Right lobe of liver (tissue), 6 donors: ENCODE data around the gene DAAM1. TPM values are rescaled to one million over a fixed set of nuclear protein-coding genes. Genes with fewer than 3 reads are reported as not detected.

ENCODE experiments used
- ATAC-seq, 4 donors: fragments of 200-7000 bp; cut with Tn5 transposase; one replicate each; pipeline ENCODE4 v1.9.1; 2020; ENCODE audit warnings: mild to moderate bottlenecking in 4 of 4, moderate library complexity in 4 of 4
- DNase-seq, 3 donors: peaks; one replicate each; pipeline ENCODE4 v3.0.0-alpha.2; 2020
- H3K27ac ChIP-seq, 3 donors: fragments of 200-600 bp; one replicate each; pipeline ENCODE4 v1.8.0; 2022
- H3K27me3 ChIP-seq, 2 donors: fragments of 200-600 bp; one replicate each; pipeline ENCODE4 v1.8.0; 2022
- H3K36me3 ChIP-seq, 4 donors: fragments of 200-600 bp; sonication (generic) in 1 of 4; one replicate each; pipeline versions ENCODE4 v1.5.1 to v1.8.0; 2017 to 2022; ENCODE audit warnings: control low read depth in 1 of 4
- H3K4me1 ChIP-seq, 4 donors: fragments of 200-600 bp; sonication (generic) in 1 of 4; one replicate each; pipeline versions ENCODE4 v1.5.1 to v1.8.0; 2017 to 2022; ENCODE audit warnings: control low read depth in 1 of 4
- H3K4me3 ChIP-seq, 3 donors: fragments of 200-600 bp; one replicate each; pipeline ENCODE4 v1.8.0; 2022
- H3K9me3 ChIP-seq, 4 donors: fragments of 200-600 bp; sonication (generic) in 1 of 4; one replicate each; pipeline versions ENCODE4 v1.5.1 to v1.8.0; 2017 to 2022; ENCODE audit warnings: control low read depth in 1 of 4
- POLR2A ChIP-seq: fragments of 450-650 bp; IDR thresholded peaks from one replicate; pipeline ENCODE4 v1.6.1; 2017; ENCODE audit warnings: antibody characterized with exemption, mild to moderate bottlenecking
- WGBS: methylation state at CpG from one replicate; pipeline ENCODE4 v1.1.6; 2018; ENCODE audit warnings: low coverage, low lambda C conversion rate; ENCODE audit not compliant: insufficient coverage; ENCODE audit errors: missing lambda C conversion rate; 5-methylcytosine and 5-hydroxymethylcytosine counted together
- intact Hi-C, 2 donors: fragments of 100-400 bp; cut with DNase I; formaldehyde crosslinking; loops; one replicate each; pipeline versions ENCODE4 v1.11.2 to v1.14.1; 2022
- total RNA-seq, 6 experiments: library from RNA; depleted of rRNA in 2 of 6; stranded (reverse); fragments of >200 nt in 2 of 6; fragmentation: NEBNext Ultra II Directional in 3 of 6; extraction: Animal tissue kit (Norgen Biotek cat#: 25700) in 3 of 6; gene quantifications; one replicate each; pipeline versions ENCODE4 v1.1.0 to v1.2.4, GENCODE V29; 2016 to 2023
- TF ChIP-seq, protein P1 (sequence below), 4 donors: fragments of 200-600 bp in 3 of 4; fragments of 450-650 bp in 1 of 4; IDR thresholded peaks; one replicate each; pipeline versions ENCODE4 v1.5.1 to v1.8.0; 2016 to 2022; ENCODE audit warnings: antibody characterized with exemption in 4 of 4, mild to moderate bottlenecking in 2 of 4
- donor health status: DM: no; HTN: yes; CAD: no.
- donor health status: DM: no; HTN: no; CAD: no.
- donor health status: DM: no; HTN: no; CAD: no.
- donor health status: DM: no; HTN: yes; CAD: no.
- donor health status: DM: no; HTN: yes; CAD: no.

DAAM1 gene
- total RNA-seq, 6 experiments from 2014 or later: 17.2 to 43.6 (median 25.3) TPM

DNA sequence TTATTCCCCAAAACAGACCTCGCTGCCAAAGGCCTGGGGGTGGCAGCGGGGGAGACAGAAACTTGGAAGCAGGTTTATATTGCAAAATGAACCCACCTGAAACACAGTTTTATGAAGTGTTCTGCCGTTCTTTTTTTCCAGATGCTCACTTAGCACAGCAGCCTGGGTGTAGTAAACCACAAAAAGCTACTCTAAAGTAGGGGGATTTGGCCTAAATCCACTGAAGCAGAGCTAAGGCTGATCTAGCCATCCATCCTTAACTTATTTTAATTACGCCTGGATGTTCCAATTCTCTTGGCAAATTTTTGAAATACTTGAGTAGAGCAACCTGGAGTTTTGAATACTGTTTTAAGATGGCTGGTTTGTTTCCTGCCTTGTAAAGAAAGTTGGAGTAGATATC lies 155.5 kb downstream of the DAAM1 start:
- H3K27me3 ChIP-seq: no peaks in the 10 kb centered on the region
- intact Hi-C loops: no loop called here
- DNase-seq: no peak
- WGBS: 79% methylated on average over 2 of the region's 4 CpGs
- H3K27ac ChIP-seq: no peak overlapping the region
- no peaks in the 10 kb centered on the region for H3K9me3 ChIP-seq
- TF ChIP-seq, protein P1, sequence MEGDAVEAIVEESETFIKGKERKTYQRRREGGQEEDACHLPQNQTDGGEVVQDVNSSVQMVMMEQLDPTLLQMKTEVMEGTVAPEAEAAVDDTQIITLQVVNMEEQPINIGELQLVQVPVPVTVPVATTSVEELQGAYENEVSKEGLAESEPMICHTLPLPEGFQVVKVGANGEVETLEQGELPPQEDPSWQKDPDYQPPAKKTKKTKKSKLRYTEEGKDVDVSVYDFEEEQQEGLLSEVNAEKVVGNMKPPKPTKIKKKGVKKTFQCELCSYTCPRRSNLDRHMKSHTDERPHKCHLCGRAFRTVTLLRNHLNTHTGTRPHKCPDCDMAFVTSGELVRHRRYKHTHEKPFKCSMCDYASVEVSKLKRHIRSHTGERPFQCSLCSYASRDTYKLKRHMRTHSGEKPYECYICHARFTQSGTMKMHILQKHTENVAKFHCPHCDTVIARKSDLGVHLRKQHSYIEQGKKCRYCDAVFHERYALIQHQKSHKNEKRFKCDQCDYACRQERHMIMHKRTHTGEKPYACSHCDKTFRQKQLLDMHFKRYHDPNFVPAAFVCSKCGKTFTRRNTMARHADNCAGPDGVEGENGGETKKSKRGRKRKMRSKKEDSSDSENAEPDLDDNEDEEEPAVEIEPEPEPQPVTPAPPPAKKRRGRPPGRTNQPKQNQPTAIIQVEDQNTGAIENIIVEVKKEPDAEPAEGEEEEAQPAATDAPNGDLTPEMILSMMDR (IDR thresholded peaks at IDR 0.05): no peak
- TF ChIP-seq POLR2A: no peak
- peaks cover 0 to 19% (median 0%) of the 10 kb centered on the region in 4 donors for H3K36me3 ChIP-seq
- H3K4me3 ChIP-seq: no peak overlapping the region
- H3K4me1 ChIP-seq: no peaks in the 10 kb centered on the region
- ATAC-seq: no peak

DNA sequence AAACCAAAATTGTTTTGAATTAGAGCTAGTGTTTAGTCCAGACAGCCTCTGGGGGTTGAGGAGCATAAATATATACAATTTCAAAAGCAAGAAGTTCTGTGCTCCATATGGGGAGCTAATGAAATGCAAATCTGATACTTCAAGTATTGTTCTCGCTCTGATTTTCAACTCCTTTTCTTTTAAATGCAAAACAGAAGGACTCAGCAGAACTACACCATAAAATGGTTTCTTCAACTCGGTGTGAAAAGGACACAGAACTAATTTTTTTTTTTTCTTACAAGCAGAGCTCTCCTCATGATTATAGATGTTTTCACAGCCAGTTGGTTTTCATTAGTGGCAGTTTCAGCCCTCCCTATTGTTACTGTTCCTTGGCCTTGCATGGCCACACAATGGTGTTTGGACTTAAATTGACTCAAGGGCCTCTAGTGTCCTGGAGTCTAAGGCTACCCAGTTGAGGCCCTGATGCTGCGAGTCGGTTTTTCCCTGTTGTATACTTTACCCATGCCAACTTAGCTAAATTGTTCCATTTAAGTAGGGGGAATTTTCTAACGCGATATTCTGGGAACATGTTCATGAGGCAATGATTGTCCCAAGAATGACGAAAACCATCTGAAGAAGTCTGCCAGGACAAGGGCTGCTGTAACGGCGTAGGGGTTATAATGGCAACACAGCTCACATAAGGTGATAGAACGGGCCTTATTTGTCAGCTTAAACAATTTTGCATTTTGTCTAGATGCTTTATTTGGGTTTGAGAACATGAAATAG lies 156.4 kb downstream of the DAAM1 start:
- TF ChIP-seq POLR2A: no peak
- TF ChIP-seq, protein P1 (IDR thresholded peaks at IDR 0.05): no peak
- Histone ChIP-seq H3K27me3 (no peaks in the 10 kb centered on the region), H3K9me3 (no peaks in the 10 kb centered on the region), H3K27ac (no peak overlapping the region), H3K36me3 (peaks cover 0 to 19% (median 0%) of the 10 kb centered on the region in 4 donors), H3K4me1 (no peaks in the 10 kb centered on the region), H3K4me3 (no peak overlapping the region)
- intact Hi-C loops: no loop called here
- WGBS: 90% methylated on average over 10 of the region's 10 CpGs
- ATAC-seq: no peak
- DNase-seq: no peak

DNA sequence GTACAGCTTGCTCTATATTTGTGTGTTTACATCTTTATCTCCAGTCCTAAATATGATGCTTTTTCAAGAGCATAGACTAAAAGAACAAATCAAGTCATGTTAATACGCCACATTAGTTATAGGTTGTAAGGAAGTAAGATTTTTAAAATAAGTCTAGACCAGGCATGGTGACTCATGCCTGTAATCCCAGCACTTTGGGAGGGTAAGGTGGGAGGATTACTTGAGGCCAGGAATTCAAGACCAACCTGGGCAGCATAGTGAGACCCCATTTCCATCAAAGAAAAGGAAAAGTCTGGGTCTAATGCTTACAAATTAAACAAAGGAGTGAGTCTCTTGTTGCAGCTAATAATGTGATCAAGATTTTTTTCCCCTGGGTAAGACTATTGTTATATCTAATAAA lies 157.9 kb downstream of the DAAM1 start:
- 94% methylated on average over 1 of the region's 1 CpG for WGBS
- Histone ChIP-seq H3K27ac (peak overlapping the region in 1 of 3 donors; percentile 1), H3K9me3 (no peaks in the 10 kb centered on the region), H3K27me3 (no peaks in the 10 kb centered on the region), H3K36me3 (peaks cover 0 to 9% (median 2%) of the 10 kb centered on the region in 4 donors), H3K4me1 (no peaks in the 10 kb centered on the region), H3K4me3 (no peak overlapping the region)
- ATAC-seq (no peak), DNase-seq (no peak)
- intact Hi-C loops: no loop called here
- TF ChIP-seq, protein P1 (IDR thresholded peaks at IDR 0.05): no peak
- no peak for TF ChIP-seq POLR2A

DNA sequence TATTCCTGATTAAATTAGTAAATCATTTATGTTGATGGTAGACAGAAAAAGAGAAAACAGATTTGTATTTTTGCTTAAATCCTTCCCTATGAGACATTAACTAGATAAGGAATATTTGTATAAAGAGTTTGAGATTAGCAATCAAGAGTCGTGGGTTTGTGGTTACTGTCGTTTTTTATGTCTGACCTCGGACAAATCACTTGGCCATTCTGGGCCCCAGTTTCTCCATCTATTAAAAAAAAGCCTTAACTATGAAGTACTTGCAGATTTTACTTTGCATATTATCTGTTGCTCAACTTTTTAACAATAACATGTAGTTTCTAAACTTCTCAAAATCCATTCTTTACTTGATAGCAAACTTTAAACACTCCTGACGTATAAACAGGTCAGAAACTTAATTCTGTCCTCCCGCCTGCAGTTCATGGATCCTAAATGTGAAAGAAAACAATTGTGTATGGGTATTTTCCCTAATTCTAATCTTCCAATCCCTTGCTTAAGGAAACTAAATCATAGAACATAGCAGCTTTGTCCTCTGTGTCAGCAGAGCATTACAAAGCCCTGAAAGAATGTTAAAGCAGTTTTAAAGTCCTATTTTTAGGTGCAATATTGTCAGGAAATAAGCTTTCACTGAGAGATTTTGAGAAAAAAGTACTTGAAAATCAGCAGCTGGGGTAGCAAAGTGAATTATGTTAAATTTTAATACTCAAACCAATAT lies 158.5 kb downstream of the DAAM1 start:
- H3K4me1 ChIP-seq: no peaks in the 10 kb centered on the region
- H3K9me3 ChIP-seq: no peaks in the 10 kb centered on the region
- DNase-seq: no peak
- peak overlapping the region in 1 of 3 donors; percentile 1 for H3K27ac ChIP-seq
- H3K36me3 ChIP-seq: peaks cover 0 to 9% (median 2%) of the 10 kb centered on the region in 4 donors
- H3K27me3 ChIP-seq: no peaks in the 10 kb centered on the region
- ATAC-seq: no peak
- TF ChIP-seq, protein P1 (IDR thresholded peaks at IDR 0.05): no peak
- TF ChIP-seq POLR2A: no peak
- intact Hi-C loops: no loop called here
- H3K4me3 ChIP-seq: no peak overlapping the region
- WGBS: 42% methylated on average over 5 of the region's 5 CpGs
